Stimulated activated CD4-positive, alpha-beta T cell treated with anti-CD3 and anti-CD28 coated beads, Interleukin-12 subunit alpha, Interleukin-12 subunit beta, amount 100 ng/mL, for 24 hours (primary cell): ENCODE measurements around the gene VPS26C.

ENCODE experiments used
- DNase-seq, 2 experiments: peaks; one replicate each; pipeline ENCODE4 v3.0.0-alpha.2; 2020; ENCODE audit warnings: low read depth in 2 of 2

The VPS26C gene

GRCh38 chr21:37202221-37203110 is 64.7 kb downstream of the VPS26C start:
- DNase-seq, result no peak

- no peak for DNase-seq
Observed at GRCh38 chr21:37200641-37201480, 66.3 kb downstream of the VPS26C start.

GRCh38 chr21:37199057-37199924 is 67.8 kb downstream of the VPS26C start:
- DNase-seq, result no peak

DNA sequence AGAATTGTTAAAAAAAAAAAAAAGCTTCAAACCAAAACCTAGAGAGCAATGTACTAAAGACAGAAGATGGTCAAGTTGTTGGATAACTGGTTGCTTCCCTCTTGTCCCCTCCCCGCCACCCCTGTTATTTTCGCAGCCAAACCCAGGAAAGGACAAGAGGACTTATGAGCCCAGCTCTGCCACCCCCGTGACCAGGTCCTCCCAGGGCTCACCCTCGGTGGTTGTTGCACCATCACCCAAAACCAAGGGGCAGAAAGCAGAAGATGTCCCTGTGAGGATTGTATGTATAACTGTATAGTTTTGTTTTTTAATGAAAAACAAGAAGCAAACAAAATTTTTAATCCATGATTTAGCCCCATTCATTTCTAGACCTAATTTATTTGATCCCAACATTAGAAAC is 69.4 kb downstream of the VPS26C start:
- DNase-seq, result no peak

DNA sequence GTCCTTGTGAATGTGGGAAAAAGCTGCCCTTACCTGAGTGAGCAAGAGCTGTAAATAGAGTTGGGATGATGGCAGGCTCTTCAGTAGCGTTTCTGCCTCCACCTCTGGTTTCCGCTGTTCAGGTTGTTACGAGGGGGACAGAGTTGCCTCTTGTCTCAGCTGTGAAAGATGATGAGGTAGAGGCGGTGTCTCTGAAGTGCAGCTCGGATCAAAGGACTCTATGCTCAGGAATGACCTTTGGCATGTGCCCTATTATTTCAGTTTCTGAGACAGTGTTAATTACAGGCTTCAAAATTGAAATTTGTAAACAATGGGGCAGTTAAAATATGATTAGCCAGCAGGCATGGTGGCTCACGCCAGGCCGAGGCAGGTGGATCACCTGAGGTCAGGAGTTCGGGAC is 70.3 kb downstream of the VPS26C start:
- DNase-seq, result no peak

- DNase-seq, result no peak
Observed at GRCh38 chr21:37195610-37196009, 71.5 kb downstream of the VPS26C start.

- no peak for DNase-seq
Observed at GRCh38 chr21:37195059-37195458, 72.1 kb downstream of the VPS26C start.

DNA sequence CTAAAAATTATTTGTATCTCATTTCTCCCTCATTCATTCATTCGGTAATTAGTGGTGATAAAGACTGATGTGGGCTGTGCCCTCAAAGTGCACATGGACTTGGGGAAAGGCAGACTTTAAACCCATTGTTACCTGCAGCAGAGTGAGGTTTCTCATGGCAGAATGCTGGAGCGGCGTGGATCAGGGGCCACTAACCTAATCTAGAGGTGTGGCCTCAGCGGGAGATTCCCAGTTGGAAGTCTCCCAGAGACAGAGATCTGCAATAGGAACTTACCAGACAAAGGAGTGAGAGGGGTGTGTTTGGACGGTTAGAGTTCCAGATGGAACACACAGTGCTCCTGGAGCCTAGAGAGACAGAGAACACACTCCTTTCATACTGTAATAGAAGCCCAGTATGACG is 73.5 kb downstream of the VPS26C start:
- no peak for DNase-seq

DNA sequence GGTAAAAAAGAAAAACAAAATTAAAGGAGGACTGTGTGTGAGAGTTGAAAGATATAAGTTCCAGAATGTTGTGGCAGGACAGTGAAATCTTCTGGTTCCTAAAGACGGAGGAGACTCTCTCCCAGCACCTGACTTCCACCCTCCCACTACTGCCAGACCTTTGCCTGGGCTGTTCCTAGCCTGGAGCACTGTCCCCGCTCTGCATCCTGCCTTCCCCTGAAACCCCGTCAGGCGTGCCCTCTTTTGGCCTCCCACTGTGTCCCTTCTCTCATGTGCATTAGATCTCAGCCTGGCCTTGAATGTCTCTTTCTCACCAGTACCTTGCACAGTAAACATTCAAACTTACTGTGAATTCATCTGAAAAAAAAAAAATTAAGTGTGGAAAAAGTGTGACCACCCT is 74.1 kb downstream of the VPS26C start:
- DNase-seq, result no peak

GRCh38 chr21:37192019-37192418 is 75.1 kb downstream of the VPS26C start:
- no peak for DNase-seq

DNA sequence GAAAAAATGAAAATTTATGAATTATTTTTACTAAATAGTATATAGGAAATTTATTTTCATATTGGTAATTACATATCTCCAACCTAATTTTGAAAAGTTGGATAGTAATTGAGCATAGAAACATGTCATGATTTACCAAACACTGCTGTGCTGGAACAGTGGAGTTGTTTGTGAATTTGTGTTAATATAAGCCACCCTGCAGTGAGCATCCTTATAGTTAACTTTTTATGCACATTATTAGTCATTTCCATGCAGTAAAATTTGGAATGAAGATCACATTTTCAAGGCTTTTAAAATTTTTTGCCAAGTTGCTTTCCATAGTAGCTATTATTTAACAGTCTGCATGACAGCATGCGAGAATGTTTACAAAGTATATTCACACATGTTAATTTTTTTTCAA is 78.3 kb downstream of the VPS26C start:
- DNase-seq, result no peak

GRCh38 chr21:37186983-37187382 is 80.2 kb downstream of the VPS26C start:
- no peak for DNase-seq

- DNase-seq, result no peak
Observed at GRCh38 chr21:37184784-37185593, 82.1 kb downstream of the VPS26C start.

DNA sequence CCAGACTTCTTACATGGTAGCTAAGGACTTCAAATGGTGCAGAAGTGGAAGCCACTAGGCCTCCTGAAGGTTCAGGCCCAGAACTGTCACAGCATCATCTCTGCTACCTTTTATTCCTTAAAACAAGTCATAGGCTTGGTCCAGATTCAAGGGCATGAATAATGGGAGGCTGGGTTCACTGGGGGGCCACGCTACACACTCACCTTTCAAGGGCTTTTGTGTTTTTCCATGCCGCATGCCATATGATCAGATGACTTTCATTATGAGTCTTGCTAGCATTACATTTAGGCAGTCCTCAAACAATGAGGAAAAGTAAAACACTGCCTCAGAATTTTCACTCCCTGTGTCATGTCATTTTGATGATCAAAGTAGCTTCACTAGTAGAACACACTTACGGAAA is 83.4 kb downstream of the VPS26C start:
- no peak for DNase-seq

- DNase-seq, result no peak
Observed at GRCh38 chr21:37182222-37182621, 84.9 kb downstream of the VPS26C start.

DNA sequence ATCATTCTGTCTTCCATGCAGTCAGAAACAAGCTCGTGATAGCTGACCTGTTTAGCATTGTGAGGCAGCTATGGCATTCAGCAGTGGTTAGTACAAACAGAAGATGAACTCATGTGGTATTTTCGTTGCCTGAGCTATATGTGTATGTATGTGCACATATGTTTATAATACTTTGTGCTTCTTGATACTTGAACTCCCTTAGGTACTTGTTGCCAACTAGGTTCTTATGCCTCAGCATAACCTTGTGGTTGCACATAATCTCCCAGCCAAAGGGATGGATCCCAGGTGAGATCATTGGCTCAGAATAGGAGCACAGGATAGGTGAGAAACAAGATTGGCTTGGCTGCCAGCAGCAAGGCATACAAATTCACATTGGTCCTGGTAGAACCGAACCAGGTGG is 86.1 kb downstream of the VPS26C start:
- no peak for DNase-seq

- DNase-seq, result no peak
Observed at GRCh38 chr21:37176716-37177115, 90.4 kb downstream of the VPS26C start.
